Mononuclear cell (primary cell): ENCODE data around the gene DMBX1. TPM values are rescaled to one million over a fixed set of nuclear protein-coding genes. Genes with fewer than 3 reads are reported as not detected.
A peak's percentile ranks its signal among the peaks of the same experiment; 100 is the strongest.

Experiments used
- H3K27me3 ChIP-seq: 2 replicates; pipeline ENCODE4 v1.6.0; 2011; ENCODE audit warnings: low read length, control low read depth; ENCODE audit not compliant: insufficient read depth
- H3K4me1 ChIP-seq: 2 replicates; pipeline ENCODE4 v1.5.1; 2011; ENCODE audit warnings: mild to moderate bottlenecking, low read length, control low read depth; ENCODE audit not compliant: insufficient read depth
- H3K4me3 ChIP-seq: 2 replicates; pipeline ENCODE4 v1.5.1; 2011; ENCODE audit warnings: mild to moderate bottlenecking, low read length, moderate library complexity
- H3K9me3 ChIP-seq: 2 replicates; pipeline ENCODE4 v1.5.1; 2011; ENCODE audit warnings: low read depth, mild to moderate bottlenecking, control low read depth, low read length
- total RNA-seq: library from RNA; depleted of rRNA; stranded (reverse); fragments of >200 nt; gene quantifications from one replicate; pipeline ENCODE4 v1.2.3, GENCODE V29; 2012

The DMBX1 gene
- total RNA-seq, 1 donor, result not detected

- H3K9me3 ChIP-seq, result no peaks in the 10 kb centered on the region
- H3K27me3 ChIP-seq, result peaks cover 41% of the 10 kb centered on the region
- peaks cover 13% of the 10 kb centered on the region for H3K4me1 ChIP-seq
- no peak overlapping the region for H3K4me3 ChIP-seq
These were observed 40.7 kb downstream of the DMBX1 start for GRCh38 chr1:46530311-46530710.

DNA sequence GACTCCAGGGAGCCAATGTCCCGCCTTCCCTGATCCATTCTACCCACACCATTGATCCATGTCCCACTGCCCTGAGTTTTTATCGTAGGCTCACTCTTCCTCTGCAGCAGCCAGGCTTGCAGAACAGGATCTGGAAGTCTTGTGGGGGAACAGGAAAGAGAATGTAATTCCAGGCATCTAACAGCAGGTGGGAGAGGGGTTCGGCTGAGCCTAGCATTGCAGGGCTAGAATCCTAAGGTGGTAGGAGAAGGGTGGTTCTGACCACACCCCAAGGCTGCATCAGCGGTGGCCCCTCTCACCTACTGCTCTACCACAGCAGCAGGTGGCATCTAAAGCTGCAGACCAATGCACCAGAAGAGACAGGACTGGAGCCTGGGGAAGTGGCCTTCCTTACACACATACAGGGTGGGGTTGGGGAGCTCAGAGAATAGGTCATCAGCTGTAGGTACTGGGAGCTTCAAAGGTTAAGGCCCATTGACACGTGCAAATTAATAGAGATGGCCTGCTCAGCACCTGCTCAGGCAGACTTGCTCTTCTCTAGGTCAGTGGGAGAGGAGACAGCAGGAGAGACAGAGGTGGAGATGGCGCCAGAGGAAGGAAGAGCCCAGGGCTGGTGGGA is 41.3 kb downstream of the DMBX1 start:
- H3K4me1 ChIP-seq, result peaks cover 13% of the 10 kb centered on the region
- no peaks in the 10 kb centered on the region for H3K9me3 ChIP-seq
- H3K27me3 ChIP-seq, result peaks cover 42% of the 10 kb centered on the region
- no peak overlapping the region for H3K4me3 ChIP-seq

GRCh38 chr1:46532095-46532494 is 42.5 kb downstream of the DMBX1 start:
- no peak overlapping the region for H3K4me3 ChIP-seq
- H3K27me3 ChIP-seq, result peaks cover 43% of the 10 kb centered on the region
- H3K4me1 ChIP-seq, result peaks cover 13% of the 10 kb centered on the region
- no peaks in the 10 kb centered on the region for H3K9me3 ChIP-seq

DNA sequence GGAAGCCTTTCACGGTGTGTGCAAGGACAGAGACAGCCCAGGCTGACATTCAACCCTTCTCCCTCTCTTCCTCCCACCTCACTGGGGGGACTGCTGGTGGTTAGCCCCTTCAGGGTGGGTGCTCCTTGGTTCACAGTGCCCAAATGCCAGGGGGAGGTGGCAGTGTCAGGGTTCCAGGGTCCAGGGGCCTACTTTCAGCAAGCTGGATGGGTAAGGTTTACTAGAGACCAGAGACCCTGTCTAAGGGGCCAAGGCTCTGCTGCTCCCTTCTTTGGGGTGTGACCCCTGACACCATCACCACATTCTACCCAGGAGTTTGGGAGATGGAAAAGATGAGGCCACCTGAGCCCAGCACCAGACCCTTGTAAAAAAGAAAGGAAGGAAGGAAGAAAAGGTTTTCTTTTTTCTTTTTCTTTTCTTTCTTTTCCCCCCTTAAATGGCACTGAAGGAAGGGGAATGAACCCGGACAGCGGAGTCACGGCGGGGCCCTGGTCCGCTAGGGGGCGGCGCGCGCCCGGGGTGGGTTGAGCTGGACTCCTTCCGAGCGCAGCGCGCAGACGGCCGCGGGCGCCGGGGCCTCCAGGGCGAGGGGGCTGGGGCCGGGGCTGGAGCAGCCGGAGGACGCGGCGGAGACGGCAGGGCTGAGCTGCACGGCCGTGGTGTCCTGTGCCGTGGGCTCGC is 43.0 kb downstream of the DMBX1 start:
- Histone ChIP-seq H3K4me3 (no peak overlapping the region), H3K27me3 (peaks cover 43% of the 10 kb centered on the region), H3K9me3 (no peaks in the 10 kb centered on the region), H3K4me1 (peaks cover 13% of the 10 kb centered on the region)

DNA sequence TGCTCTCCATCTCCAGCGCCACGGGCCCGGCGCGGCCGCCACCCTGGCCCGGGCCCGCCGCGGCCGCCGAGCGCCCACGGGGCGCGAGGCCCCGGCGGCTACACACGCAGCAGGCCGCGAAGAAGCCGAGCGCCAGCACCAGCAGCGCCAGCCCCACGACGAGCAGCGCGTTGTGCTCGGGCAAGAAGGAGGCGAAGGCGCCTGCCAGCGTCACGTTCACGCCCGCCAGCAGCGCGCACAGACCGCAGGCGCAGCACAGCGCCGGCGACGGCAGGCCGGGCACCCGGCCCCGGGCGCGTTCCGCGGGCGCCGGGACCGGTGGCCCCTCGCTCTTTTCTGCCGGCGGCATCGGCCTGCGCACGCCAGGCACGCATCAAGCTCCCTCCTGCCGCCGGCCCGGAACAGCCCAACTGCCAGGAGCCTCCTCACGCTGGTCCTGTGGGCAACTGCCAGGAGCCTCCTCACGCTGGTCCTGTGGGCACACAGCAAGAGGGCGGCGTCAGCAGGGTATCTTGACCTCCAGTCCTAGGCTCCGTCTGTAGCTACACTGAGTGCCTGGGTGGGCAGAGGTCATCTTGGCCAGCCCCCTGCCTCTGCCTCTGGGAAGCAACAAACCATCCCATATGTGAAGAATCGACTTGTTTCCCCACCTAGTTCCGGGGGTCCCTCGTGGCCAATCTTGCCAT is 43.7 kb downstream of the DMBX1 start:
- H3K27me3 ChIP-seq, result peaks cover 42% of the 10 kb centered on the region
- no peaks in the 10 kb centered on the region for H3K9me3 ChIP-seq
- peaks cover 13% of the 10 kb centered on the region for H3K4me1 ChIP-seq
- H3K4me3 ChIP-seq, result peak overlapping the region; percentile 16

DNA sequence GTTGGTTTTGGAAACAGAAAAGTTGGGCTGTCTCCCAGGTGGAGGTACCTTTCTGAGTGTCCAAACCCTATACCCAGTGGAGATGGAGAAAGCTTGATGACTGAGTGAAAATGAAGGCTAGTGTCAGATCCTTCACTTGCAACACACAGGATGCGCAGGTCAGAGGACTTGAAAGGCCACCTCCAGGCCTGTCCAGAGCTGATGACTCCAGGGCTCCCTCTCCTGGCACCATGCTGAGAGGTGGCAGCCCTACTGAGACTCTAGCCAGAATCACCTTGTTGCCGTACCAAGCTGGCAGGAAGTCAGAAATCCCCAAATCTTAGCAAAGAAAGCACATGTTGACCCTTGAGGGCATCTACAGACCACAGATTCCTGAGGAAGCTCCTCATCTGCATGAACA is 45.4 kb downstream of the DMBX1 start:
- Histone ChIP-seq H3K4me3 (no peak overlapping the region), H3K27me3 (peaks cover 31% of the 10 kb centered on the region), H3K9me3 (no peaks in the 10 kb centered on the region), H3K4me1 (peaks cover 13% of the 10 kb centered on the region)

DNA sequence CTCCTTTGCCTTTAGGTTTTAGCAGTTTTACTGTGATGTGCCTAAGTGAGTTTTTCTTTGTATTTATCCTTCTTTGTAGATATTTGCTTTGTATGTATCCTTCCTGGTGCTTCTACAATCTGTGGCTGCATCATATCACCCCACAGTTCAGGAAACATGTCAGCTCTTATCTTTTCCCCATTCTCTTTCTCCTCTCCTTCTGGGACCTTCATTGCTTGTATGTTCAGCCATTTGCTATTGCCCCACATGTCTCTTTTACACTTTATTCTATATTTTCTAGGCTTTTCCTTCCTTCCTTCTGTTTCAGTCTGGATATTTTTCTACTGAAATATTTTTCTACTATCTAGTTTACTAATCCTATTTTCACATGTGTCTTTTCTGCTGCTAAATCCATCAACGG is 46.9 kb downstream of the DMBX1 start:
- peaks cover 13% of the 10 kb centered on the region for H3K4me1 ChIP-seq
- no peak overlapping the region for H3K4me3 ChIP-seq
- H3K27me3 ChIP-seq, result peaks cover 31% of the 10 kb centered on the region
- no peaks in the 10 kb centered on the region for H3K9me3 ChIP-seq

DNA sequence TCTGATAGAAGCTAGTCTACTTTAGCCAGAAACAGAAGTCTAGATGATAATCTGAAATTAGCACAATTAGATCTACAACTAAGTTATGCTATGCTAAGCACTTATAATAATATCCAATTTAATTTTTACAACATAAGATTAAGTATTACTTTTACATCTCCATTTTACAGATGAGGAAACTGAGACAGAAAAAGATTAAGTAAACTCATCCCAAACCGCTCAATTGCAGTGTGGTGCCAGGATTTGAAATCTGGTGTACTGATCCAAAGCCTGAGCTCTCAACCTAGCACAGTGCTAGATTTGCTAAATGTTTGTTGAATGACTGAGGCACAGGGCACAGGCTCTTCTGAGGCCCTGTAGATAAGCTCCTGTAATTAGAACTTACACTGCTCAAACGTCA is 48.0 kb downstream of the DMBX1 start:
- Histone ChIP-seq H3K4me1 (peaks cover 9% of the 10 kb centered on the region), H3K9me3 (no peaks in the 10 kb centered on the region), H3K4me3 (no peak overlapping the region), H3K27me3 (peaks cover 26% of the 10 kb centered on the region)

GRCh38 chr1:46538147-46538546 is 48.5 kb downstream of the DMBX1 start:
- no peaks in the 10 kb centered on the region for H3K9me3 ChIP-seq
- no peak overlapping the region for H3K4me3 ChIP-seq
- H3K27me3 ChIP-seq, result peaks cover 27% of the 10 kb centered on the region
- peaks cover 7% of the 10 kb centered on the region for H3K4me1 ChIP-seq

Other genes with a start within 250 kb of the DMBX1 start
- gene RAD54L, start 242.1 kb upstream of the DMBX1 start, total RNA-seq, result not detected
- gene LRRC41, start 186.2 kb upstream of the DMBX1 start, total RNA-seq, result 20.1 TPM
- 311 TPM for gene UQCRH, start 186.1 kb upstream of the DMBX1 start, total RNA-seq
- 10.8 TPM for gene NSUN4, start 149.0 kb upstream of the DMBX1 start, total RNA-seq
- gene FAAH, start 95.5 kb upstream of the DMBX1 start, total RNA-seq, result 6.2 TPM
- gene KNCN, start 61.8 kb downstream of the DMBX1 start, total RNA-seq, result 0.10 TPM
- gene MKNK1, start 114.4 kb downstream of the DMBX1 start, total RNA-seq, result 25.4 TPM
- 7.2 TPM for gene MOB3C, start 127.0 kb downstream of the DMBX1 start, total RNA-seq
- 14.9 TPM for gene ATPAF1, start 178.5 kb downstream of the DMBX1 start, total RNA-seq
- not detected for gene TEX38, start 182.0 kb downstream of the DMBX1 start, total RNA-seq
- 76.0 TPM for gene EFCAB14, start 229.3 kb downstream of the DMBX1 start, total RNA-seq